HG02973 (cell line): ENCODE data around the gene GHRL.

Experiments
- ATAC-seq: cut with Tn5 transposase; IDR thresholded peaks from one replicate; pipeline ENCODE4 v1.9.1; 2021; ENCODE audit warnings: moderate library complexity; ENCODE audit not compliant: unreplicated experiment

Gene GHRL

GRCh38 chr3:10248184-10248983 is 44.4 kb downstream of the GHRL start, which contains the start of gene TATDN2:
TSS of gene TATDN2 (plus strand) at chr3:10248459. CDS start at chr3:10249201, 742 bp downstream.
- peak; percentile 93 for ATAC-seq

- no peak for ATAC-seq
Measured at GRCh38 chr3:10247679-10248183, 45.0 kb downstream of the GHRL start.

- ATAC-seq = no peak
Measured at GRCh38 chr3:10245081-10245712, 47.5 kb downstream of the GHRL start.

GRCh38 chr3:10244009-10244408 is 48.7 kb downstream of the GHRL start:
- no peak for ATAC-seq

GRCh38 chr3:10242182-10243065 is 50.3 kb downstream of the GHRL start:
- ATAC-seq = no peak

GRCh38 chr3:10240799-10241198 is 51.9 kb downstream of the GHRL start:
- ATAC-seq = no peak

- no peak for ATAC-seq
Measured at GRCh38 chr3:10238345-10239183, 54.2 kb downstream of the GHRL start.
